T-helper 1 cell treated with Interleukin-12 subunit alpha and Interleukin-12 subunit beta and Interleukin-4 antibody, amounts not matched to agents 30 ng/mL and 1 ng/mL, for 36 hours (primary cell): ENCODE results near the gene LIPC. TPM values are rescaled to one million over a fixed set of nuclear protein-coding genes. Genes with fewer than 3 reads are reported as not detected.

Experiments
- intact Hi-C: fragments of 100-400 bp; cut with micrococcal nuclease; formaldehyde crosslinking; loops from one replicate; pipeline ENCODE4 v1.15.1; 2024
- total RNA-seq: library from RNA; stranded (reverse); gene quantifications from 2 replicates; pipeline ENCODE4 v1.2.3, GENCODE V29; 2022

Gene LIPC
- total RNA-seq, 1 donor from 2014 or later: 4.4 TPM

DNA sequence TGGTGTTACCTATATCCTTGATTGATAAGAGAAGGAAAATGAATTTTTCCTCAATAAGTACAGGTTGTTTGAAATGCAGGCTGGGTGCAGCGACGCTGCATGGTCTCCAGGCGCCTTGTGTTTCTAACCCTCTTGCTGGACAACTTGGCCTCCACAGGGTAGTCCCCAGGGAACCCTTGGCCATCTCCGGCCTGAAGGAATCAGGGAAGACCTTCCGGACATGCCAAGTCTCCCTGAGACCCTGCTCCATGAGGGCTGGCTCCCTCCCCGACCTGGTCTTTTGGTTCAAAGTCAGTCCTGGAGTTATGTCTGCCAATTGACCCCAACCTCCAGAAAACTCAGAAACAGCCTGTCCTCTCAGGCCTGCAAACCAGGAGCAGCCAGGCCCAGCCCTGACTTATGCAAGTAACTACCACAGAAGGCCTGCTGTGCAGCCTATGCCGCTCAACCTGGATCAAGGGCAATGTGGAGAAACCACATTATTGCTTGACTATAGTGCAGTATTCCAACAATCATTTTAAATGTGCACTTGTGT is 98.3 kb downstream of the LIPC start:
- intact Hi-C loops: no loop called here

DNA sequence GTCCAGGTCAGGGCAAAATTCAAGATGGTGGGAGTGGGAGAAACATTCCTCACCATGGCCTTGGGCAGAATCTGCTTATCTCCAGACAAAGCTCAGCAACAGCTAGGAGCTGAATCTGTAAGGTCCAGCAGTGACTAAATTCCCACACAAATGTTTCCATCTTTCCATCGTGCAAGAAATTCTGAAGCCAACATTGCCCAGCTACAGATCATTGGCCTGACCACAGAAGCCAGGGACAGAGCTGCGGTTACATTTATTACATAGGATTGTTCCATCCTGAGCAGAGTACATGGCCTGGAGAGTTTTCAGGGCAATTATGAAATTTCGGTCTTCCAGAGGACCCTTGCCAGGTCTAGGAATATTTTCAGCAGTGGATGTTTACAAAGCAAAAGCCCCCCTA is 100.3 kb downstream of the LIPC start:
- intact Hi-C loops: no loop called here

DNA sequence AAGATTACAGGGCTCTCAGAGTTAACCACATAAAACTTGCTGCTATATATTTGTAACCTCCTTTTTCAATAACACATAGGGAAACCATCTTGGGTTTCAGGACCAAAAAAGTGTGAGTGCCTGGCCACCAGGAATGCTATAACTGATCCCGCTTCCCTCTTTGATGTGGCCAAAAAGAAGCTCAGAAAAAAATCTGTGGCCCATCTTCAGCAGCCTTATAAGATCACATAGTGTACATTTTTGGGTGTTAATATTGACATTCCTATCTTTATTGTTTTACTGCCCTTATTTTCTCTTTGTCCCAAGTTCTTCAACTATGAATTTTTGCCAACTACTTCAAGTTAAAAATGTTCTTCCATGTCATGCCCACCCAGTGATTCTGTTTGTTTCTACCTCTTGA is 102.8 kb downstream of the LIPC start:
- intact Hi-C loops: no loop called here

DNA sequence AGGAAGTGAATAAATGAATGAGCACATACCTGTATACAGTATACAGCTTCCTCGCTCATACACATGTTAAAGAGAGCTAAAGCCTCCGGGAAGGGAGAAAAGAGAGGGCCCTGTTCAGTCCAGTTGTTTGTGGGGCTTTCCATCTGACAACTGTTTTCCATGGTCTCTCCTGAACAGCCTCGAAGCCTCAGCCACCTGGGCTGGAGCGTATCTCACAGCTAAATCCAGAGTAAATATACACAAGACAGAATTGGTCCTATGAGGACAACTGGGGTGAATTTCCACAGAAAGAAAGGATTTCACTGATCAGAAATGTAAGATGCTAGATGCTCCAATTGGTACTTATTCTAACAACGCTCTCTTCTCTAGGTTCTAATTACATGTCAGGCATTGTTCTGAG is 103.5 kb downstream of the LIPC start:
- intact Hi-C loops: no loop called here

DNA sequence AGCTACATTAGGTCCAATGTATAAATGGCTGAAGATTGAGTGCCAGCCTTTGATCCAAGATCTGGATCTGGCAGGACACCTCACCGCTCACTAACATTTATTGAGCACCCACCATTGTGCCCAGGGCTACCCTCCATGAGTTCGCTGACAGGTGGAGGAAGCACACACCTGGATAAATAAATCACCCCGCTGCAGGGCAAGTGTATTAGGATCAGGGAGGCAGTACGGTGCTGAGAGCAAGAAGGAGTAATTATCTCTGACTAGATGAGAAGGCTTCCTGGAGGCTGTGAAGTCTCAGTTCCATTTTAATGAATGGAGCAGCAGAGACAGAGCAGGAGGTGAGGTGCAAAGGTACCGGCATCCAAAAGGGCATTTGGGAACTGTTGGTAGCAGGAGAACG is 104.1 kb downstream of the LIPC start:
- intact Hi-C loops: no loop called here

DNA sequence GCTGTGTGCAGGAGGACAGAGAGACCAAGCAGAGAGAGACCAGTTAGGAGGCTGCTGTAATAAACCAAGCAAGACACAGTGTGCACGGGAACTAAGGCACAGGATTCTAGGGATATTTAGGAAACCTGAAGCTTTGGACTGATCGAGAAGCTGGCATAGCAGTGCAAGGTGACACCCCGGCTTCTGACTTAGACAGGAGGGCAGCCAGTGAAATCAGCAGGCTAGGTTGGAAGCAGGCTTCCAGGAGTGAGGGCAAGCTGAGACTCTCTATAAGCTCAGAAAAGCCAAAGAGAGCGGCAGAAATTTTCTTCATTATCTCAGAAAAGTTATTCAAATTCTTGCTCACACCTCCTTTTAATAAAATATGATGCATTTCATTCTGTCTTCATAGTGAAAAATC is 104.6 kb downstream of the LIPC start:
- intact Hi-C loops: no loop called here

DNA sequence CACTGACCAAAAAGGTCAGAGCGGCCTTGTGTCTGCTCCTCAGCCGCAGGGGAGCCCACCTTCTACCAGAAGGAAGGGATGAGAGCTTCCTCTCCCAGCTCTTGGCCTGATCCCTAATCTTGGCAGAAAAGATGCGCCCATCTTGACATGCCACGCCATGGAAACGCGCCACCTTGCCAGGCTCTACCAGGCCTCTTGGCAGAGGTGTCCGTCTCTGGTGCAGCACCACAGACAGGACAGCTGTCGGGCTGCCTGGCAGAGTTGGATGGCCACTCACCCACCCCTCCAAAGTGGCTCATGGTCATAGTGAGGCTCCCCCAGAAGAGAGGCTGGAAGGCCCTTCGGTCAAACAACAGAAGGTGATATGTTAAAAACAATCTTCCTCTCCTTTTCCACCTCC is 105.2 kb downstream of the LIPC start:
- intact Hi-C loops: no loop called here

DNA sequence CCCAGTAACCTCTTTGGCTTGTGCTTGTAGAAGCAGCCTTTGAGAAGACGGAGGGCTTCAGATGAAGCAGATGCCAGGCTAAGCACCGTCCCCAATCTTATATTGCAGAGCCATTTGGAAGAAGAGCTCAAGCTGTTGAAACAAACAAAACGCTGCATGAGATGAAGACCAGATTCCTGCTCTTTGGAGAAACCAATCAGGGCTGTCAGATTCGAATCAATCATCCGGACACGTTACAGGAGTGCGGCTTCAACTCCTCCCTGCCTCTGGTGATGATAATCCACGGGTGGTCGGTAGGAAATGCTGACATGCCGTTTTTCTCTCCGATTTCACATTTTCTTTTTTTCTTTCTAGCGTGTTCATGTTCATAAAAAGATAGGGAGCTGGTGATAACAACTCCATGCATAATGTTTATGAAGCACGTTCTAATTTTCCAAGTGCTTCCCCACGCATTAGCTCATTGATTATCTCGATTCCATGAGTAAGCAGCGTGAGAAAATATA is 106.5 kb downstream of the LIPC start:
- intact Hi-C loops: no loop called here

DNA sequence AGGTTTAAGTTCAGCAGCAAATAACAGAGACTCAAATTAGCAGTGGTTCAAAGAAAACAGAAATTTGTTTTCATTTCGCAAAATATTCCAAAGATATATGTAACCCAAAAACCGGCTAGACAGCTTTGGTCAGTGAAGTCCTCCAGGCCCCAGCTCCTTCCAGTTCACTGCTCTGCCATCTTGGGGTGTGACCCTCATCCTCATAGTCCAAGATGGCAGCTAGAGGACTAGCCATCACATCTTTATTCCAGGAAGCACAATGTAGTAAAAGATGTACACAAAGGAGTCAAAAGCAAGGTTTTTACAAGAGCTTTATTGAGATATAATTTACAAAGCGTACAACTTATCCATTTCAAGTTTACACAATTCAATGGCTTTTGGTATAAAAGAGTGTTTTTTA is 107.1 kb downstream of the LIPC start:
- intact Hi-C loops: no loop called here

DNA sequence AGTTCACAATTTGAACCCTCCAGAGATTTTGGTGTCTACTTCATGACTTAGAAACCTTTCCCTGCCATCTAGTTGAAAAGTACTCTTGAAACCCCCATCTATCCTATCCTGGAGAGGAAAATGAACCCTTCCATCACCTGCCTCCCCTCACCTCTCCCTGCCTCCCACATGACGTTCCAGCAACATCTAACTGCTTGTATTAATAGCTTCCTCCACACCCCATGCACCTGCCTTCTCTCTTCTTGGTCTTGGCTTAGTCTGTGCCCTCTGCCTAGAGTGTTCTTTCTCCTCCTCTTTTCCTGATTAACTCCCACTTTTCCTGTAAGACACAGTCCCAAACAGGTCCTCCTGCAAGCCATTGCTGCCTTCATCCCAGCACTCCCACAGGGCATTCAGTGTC is 107.8 kb downstream of the LIPC start:
- intact Hi-C loops: no loop called here

DNA sequence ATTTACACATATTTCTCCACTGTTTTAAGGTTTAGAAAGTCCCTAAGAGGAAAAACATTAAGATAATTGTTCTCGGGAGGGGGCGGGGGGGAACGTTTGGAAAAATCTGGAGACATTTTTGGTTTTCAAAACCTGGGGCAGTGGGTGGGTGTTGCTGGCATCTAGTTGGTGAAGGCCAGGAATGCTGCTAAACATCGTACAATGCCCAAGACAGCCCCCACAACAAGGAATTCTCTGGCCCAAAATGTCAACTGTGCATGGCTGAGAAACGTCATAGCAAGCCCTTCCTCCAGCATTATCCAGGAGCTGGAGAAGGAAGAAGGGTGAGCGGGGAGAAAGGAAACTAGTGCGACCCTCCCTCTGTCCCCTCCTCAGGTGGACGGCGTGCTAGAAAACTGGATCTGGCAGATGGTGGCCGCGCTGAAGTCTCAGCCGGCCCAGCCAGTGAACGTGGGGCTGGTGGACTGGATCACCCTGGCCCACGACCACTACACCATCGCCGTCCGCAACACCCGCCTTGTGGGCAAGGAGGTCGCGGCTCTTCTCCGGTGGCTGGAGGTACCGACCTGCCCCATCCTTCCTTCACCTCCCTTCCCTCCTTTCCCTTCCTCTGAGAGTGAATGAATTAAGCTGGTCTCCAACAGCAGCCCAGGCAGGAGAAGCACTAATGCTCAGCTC is 109.8 kb downstream of the LIPC start:
- intact Hi-C loops: no loop called here

DNA sequence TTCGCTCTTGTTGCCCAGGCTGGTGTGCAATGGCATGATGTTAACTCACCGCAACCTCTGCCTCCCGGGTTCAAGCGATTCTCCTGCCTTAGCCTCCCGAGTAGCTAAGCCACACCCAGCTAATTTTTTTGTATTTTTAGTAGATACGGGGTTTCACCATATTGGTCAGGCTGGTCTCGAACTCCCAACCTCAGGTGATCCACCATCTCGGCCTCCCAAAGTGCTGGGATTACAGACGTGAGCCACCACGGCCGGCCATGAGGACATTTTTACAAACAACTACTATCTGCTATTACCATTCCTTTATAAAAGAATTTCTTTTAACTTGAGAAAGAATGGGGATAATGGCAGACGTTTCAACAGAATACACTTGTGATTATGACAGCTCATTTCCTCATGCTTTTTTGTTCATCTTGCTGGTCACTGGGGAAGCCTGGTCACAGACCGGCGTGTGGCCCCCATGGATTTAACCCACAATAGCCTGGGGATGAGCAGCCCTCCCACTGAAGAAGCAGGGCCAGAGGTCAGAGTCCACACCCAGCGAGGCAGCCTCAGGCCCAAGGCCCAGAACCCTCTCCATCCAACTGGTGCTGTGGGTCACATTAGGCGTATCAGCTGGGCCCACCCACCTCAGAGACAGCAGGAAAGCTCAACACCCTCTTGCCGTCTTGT is 112.0 kb downstream of the LIPC start:
- intact Hi-C loops: loop anchor here (2.0 kb wide), 3 partner anchors 85 to 227 kb away; partner anchors contain the start of genes ADAM10 and MINDY2

DNA sequence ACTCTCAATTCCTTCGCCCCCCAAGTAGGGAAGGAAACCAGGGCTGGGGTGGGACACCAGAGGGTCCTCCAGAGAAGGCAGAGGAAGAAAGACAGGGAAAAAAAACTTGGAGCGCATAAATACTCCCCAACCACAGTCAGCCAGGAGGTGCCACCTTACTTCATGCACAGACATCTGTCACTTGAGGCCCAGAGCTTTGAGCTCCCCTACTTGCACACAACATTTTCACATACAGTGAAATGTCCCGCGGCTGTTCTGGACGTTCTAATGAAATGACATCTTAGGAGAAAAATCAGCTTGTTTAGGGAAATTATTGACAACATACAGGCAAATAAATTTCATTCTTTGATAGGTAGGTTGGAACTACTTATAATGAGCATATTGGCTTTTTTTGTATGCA is 113.0 kb downstream of the LIPC start:
- intact Hi-C loops: loop anchor here (1.0 to 5.0 kb wide), 9 partner anchors 26 to 274 kb away; partner anchors contain the start of genes ADAM10 and MINDY2

DNA sequence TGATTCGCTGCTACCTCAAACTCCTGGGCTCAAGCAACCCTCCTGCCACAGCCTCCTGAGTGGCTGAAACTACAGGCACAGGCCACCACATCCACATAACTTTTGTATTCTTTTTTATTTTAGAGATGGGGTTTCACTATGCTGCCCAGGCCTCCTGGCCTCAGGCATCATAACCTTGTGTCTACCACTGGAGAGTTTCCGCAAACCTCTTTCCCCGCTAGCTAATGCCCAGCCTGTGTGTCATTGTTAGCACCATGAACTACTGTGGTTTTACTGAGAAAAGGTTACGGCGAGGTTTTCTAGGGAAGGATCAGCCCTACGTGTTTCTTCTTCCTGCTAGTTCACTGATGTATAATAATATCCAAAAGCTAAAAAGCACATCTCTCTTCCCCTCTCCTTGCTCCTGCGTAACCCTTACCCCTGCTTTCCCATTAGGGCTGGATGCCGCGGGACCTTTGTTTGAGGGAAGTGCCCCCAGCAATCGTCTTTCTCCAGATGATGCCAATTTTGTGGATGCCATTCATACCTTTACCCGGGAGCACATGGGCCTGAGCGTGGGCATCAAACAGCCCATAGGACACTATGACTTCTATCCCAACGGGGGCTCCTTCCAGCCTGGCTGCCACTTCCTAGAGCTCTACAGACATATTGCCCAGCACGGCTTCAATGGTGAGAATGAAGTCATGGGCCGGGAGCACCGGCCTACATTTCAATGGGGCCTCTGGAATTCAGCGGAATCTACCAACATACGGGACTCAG is 113.7 kb downstream of the LIPC start:
- intact Hi-C loops: loop anchor here (1.0 to 5.0 kb wide), 9 partner anchors 27 to 275 kb away; partner anchors contain the start of genes ADAM10 and MINDY2

DNA sequence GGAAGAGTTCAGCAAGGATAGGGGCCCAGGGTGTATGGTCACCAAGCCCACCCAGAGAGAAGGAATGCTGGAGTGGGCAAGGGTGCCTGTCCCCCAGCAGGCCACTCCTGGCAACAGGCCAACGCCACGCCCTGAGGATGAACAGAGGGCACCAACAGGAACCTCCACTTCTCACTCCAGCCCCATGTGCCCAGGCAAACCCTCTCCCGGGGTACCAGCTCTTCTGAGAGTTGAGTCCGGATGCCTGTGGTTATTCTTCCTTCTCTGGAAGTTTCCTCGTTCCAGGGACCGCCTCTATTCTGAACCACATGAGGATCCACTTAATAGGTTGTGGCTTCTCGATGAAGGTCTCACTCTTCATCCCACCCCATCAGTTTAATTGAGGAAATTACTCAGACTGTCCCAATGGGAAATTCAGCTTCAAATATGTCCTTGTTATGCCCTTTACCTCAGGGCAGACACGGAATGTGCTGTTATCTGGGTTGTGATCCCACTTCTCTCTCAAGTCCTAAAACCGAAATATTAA is 114.3 kb downstream of the LIPC start:
- intact Hi-C loops: loop anchor here (5.0 kb wide), 2 partner anchors 74 to 89 kb away; no protein-coding TSS in a partner anchor

DNA sequence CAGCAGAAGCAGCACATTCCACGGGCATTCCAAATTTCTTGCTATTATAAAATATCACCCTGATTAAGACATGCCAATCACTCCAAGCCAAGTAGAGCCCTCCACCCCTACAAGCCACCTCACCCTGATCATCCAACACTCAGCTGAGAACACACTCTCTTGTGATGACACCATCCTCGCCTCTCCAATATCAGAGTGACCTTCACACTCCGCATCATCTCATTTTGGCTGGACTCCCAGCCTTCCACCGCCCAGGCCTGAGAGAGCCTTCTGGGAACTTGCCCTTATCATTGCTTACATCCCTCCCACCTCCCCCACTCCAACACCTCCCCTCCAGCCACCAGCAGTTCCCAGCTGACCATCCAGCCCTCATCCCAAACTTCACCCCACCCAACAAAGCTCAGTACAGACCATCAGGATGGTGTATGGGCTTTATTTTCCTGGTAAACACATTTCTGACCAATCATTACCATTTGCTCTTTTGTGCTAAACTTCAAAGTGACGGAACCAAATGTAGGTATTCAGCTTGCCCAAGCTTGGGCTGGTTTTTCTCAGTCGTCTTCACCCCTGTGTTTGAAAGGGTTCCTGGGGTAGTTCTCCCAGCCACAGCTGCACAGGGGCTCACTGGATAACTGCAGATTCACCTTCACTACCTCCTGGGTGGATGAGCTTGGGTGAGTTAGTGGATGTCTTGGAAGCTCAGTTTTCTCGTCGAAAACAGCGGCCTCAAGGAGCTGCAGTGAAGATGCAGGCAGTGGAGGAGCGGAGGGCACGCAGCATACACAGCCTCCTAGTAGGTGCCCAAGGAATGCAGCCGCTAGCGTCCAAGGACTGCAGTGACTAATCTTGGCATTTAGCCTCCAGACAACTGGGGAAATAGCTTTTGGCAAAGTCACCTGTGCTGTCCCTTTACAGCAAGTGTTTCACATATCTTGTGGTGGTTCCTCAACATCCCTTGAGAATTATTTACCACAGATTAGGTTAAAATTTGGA is 115.1 kb downstream of the LIPC start:
- intact Hi-C loops: loop anchor here (5.0 kb wide), 2 partner anchors 75 to 90 kb away; no protein-coding TSS in a partner anchor

DNA sequence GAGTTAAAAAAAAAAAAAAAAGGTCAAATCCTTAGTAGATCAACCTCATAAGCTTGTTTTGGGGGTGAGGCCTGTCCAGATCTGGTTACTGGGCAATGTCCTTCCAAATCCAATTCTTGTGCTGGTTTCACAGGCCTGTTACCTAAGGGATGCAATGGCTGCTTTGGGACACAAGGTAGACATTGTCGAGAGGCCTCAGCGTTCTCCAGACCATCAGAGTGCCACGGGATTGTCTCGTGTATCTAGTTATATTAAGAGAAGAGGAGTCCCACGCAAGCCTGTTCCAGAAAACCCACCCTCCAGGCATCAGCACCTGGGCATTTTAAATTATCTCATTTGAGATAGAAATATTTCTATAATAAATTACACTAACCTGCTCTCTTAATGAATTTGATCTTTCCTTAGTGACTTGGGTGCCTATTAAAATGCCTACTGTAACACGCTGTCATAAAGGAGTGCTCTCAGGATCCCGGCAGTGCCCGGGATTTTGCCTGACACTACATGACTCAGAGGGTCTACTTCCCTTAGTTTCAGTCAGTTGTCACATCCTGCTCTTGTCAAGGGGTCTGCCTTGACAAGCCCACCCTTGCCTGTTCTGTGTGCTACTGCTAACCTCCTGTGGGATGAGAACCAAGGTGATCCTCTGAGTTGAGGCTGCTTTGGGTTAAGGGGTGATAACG is 116.0 kb downstream of the LIPC start:
- intact Hi-C loops: loop anchor here (5.0 kb wide), 2 partner anchors 75 to 90 kb away; no protein-coding TSS in a partner anchor

DNA sequence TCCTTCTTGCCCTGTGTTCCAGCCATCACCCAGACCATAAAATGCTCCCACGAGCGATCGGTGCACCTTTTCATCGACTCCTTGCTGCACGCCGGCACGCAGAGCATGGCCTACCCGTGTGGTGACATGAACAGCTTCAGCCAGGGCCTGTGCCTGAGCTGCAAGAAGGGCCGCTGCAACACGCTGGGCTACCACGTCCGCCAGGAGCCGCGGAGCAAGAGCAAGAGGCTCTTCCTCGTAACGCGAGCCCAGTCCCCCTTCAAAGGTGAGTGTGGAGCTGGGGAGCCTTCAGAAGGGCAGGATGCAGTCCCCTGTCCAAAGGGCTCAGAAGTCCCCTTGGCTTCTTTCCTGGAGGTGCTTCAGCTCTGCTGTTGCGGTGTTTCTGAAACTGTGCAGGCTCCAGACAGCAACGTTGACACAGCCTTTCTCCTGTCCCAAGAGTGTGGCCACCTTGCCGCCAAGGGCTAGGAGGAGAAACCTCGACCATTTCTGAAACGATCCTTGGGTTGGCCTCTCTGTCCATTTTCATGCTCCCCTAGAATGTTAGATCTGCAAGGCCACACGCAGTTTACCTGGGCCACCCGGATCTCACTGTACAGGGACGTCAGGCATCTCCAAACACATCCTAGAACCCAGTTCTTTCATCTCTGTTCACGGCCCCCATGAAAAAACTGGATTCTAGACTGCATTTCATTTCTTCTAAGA is 116.7 kb downstream of the LIPC start:
- intact Hi-C loops: loop anchor here (5.0 kb wide), 2 partner anchors 76 to 91 kb away; no protein-coding TSS in a partner anchor
